ENCODE results near the gene TMEM72.

- TF ChIP-seq CTCF (conservative IDR thresholded peaks at IDR 0.05; ENCODE audit: low read depth, low read length), result no peak
- no peak for TF ChIP-seq EZH2 (IDR thresholded peaks at IDR 0.05; ENCODE audit: low read length, unreplicated experiment)
These were observed 30.9 kb upstream of the TMEM72 start for GRCh38 chr10:44880090-44880715.

Measured in PC-3 (cell line).